ENCODE measurements around the gene GPX8.

The GPX8 gene

DNA sequence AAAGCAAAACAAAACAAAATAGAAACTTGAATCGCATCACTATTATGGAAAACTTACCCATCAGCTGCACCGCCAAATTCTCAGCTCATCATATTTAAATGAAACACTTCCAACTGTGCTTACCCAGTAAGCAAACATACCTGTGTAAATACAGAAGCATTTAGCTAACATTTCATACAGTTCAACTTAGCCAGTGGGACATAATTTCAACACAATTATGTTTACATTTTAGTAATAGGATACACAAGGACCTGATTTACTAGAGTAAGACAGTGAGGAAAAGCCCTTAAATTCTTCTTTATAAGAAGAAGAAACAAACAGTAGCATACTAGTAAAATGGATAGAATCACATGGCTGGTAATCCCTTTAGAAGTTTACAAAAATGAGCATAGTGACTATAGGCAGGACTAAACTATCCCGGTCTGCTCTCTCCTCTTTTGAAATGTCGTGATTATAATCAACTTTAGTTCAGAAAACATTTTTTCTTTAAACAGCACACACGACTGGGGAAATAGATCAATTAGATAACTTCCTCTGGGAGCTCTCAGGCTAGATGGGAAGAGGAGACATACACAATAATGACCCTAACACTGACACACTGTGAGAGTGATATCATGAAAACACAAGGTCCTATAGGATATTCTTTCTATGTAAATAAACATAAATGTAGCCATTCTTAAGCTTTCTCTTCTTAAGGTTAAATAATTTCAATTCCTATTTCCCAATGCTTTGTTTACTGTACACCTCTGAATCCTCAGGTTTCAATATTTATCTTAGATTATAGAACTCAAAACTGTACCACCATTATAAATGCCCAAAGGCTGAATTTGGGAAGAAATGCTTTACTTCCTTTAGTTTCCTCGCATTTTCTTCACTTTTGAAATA, 28.9 kb downstream of the GPX8 start:
- Mint-ChIP-seq H3K27me3 (peaks cover 66% of the 10 kb centered on the region), H3K27ac (no peak overlapping the region), H3K4me1 (no peaks in the 10 kb centered on the region), H3K4me3 (no peak overlapping the region), H3K36me3 (no peaks in the 10 kb centered on the region), H3K9me3 (no peaks in the 10 kb centered on the region)
- ATAC-seq: no peak

DNA sequence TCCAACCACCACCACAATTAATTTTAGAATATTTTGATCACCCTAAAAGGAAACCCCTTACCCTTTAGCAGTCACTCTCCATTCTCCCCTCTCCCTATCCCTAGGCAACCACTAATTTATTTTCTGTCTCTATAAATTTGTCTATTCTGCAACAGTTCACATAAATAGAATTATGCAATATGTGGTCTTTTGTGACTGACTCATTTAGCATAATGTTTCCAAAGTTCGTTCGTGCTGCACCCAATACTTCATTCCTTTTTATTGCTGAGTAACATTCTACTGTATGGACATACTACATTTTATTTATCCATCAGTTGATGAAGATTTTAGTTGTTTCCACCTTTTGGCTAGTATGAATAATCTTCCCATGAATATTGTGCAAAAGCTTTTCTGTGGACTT, 31.2 kb downstream of the GPX8 start:
- peaks cover 61% of the 10 kb centered on the region for H3K27me3 Mint-ChIP-seq
- no peaks in the 10 kb centered on the region for H3K4me1 Mint-ChIP-seq
- H3K9me3 Mint-ChIP-seq: no peaks in the 10 kb centered on the region
- H3K27ac Mint-ChIP-seq: no peak overlapping the region
- H3K4me3 Mint-ChIP-seq: no peak overlapping the region
- ATAC-seq: no peak
- no peaks in the 10 kb centered on the region for H3K36me3 Mint-ChIP-seq

- no peak overlapping the region for H3K4me3 Mint-ChIP-seq
- no peaks in the 10 kb centered on the region for H3K36me3 Mint-ChIP-seq
These were observed 45.0 kb downstream of the GPX8 start for GRCh38 chr5:55205001-55205400.

DNA sequence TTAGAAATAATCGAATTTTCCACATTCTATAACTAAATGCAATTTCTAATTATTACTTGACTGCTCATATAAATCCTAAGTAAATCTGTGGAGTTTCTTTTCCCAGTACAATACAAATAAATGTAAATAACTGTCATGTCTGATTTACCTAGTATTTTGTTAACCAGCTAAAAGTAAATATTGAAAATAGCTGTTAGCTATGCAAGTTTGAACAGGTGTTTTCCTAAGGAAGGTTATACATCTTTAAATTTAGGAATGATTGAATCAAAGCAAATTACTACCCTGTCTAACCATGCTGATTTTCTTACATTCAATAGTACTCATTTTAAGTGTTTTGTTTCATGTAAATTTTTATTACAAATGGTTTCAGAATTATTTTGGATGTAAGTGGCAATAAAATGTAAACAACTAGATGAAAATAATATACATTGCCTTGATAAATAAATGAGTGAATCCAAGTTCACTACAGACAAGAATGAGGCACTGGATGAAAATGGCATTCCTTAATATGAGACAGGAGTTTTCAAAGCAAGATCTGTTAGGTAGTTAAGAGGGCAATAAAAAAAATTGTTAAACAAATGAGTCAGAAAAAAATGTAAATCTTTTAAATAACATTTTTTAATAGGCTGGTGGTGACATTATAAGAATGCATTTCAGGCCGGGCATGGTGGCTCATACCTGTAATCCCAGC, 51.4 kb downstream of the GPX8 start:
- Mint-ChIP-seq H3K36me3 (no peaks in the 10 kb centered on the region), H3K4me1 (no peaks in the 10 kb centered on the region), H3K27ac (no peak overlapping the region), H3K27me3 (peaks cover 27% of the 10 kb centered on the region), H3K9me3 (no peaks in the 10 kb centered on the region), H3K4me3 (no peak overlapping the region)
- no peak for ATAC-seq

More at GRCh38 chr5:55205001-55205400, 45.0 kb downstream of the GPX8 start:
- Mint-ChIP-seq H3K4me1 (no peaks in the 10 kb centered on the region), H3K27me3 (peaks cover 54% of the 10 kb centered on the region), H3K27ac (no peak overlapping the region), H3K9me3 (peaks cover 6% of the 10 kb centered on the region)
- no peak for ATAC-seq

All from stimulated activated memory B cell treated with anti-CD40 and anti-IgM and Interleukin-4, amounts not matched to agents 10 μg/mL and 1 μg/mL and 100 μg/mL, for 72 hours (primary cell).